ENCODE measurements around the gene ARID4A. TPM values are rescaled to one million over a fixed set of nuclear protein-coding genes. Genes with fewer than 3 reads are reported as not detected.

ARID4A gene
- total and polyA plus RNA-seq, 9 of the 15 experiments (the other 6 are each of a cell fraction or from before 2014, with no cell fraction given) = 2.4 to 11.5 (median 8.7) TPM

DNA sequence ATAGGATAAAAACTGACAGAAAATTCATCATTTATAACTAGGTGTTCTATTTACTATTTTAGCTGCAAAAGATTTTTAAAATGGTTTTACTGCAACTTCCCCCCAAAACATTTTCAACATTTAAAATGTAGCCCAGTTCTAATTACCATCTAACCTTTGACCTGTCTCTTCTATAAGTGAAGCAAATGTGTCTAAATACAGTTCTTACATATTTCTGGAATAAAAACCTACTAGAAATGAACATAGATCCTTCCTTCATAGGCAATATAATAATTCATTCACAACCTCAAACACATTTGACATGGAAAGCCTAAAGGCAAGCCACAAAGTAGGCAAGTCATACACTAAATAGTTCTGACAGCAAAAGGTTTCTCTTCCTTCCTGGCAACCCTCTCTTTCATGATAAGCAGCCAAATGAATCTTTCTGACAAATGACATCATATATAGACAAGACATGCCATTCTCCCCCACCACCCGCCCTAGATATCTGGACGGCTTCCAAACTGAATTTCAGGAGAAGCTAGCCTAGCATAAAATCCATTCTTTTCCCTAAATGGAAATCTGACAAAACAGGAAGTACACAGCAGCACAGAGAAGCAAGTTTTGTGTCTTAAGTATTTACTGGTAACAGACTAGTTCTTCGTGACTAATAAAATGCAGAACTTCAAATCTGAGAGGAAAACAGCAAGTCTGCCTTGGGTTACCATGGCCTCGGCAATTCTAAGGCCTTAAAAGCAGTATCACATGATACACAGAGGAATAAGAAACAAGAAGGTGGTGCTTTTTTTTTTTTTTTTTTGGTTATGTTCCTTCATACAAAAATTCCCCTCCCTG lies 17.2 kb upstream of the ARID4A start (continued):
- TF ChIP-seq, protein P1, sequence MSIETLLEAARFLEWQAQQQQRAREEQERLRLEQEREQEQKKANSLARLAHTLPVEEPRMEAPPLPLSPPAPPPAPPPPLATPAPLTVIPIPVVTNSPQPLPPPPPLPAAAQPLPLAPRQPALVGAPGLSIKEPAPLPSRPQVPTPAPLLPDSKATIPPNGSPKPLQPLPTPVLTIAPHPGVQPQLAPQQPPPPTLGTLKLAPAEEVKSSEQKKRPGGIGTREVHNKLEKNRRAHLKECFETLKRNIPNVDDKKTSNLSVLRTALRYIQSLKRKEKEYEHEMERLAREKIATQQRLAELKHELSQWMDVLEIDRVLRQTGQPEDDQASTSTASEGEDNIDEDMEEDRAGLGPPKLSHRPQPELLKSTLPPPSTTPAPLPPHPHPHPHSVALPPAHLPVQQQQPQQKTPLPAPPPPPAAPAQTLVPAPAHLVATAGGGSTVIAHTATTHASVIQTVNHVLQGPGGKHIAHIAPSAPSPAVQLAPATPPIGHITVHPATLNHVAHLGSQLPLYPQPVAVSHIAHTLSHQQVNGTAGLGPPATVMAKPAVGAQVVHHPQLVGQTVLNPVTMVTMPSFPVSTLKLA (conservative IDR thresholded peaks at IDR 0.05) = peak in 1 of 2 experiments; percentile 50; a peak in 1 of 4 replicates
- TF ChIP-seq NR2C1 (IDR thresholded peaks at IDR 0.05) = peak; percentile 61
- peak; percentile 66 for TF ChIP-seq NR2C1 (tag; IDR thresholded peaks at IDR 0.05)
- TF ChIP-seq FOXJ2 (tag; IDR thresholded peaks at IDR 0.05) = peak; percentile 76
- no peak for TF ChIP-seq NONO (IDR thresholded peaks at IDR 0.05; ENCODE audit: low read depth in 2 of 2, low read length in 1 of 2)
- no peak for TF ChIP-seq MEF2D (tag; conservative IDR thresholded peaks at IDR 0.05; ENCODE audit: low read depth)
- TF ChIP-seq NFIC (IDR thresholded peaks at IDR 0.05) = peak; percentile 94
- no peak for TF ChIP-seq KLF16 (IDR thresholded peaks at IDR 0.05)
- TF ChIP-seq LEF1 (IDR thresholded peaks at IDR 0.05) = peak; percentile 51
- TF ChIP-seq JUN (IDR thresholded peaks at IDR 0.05; ENCODE audit: borderline replicate concordance, low read depth, low read length) = 0 out of 2 replicates have a peak, but pooled peaks have one; percentile 57
- no peak for TF ChIP-seq JUN (CRISPR knock-in tag; IDR thresholded peaks at IDR 0.05; ENCODE audit: borderline replicate concordance)
- peak; percentile 54; the same call in 1 of the 2 replicates for TF ChIP-seq TEAD4 (IDR thresholded peaks at IDR 0.05; ENCODE audit: low read length)
- TF ChIP-seq TEAD4 (CRISPR knock-in tag; IDR thresholded peaks at IDR 0.05; ENCODE audit: borderline replicate concordance) = no peak
- no peak for TF ChIP-seq SMC3 (conservative IDR thresholded peaks at IDR 0.05; ENCODE audit: insufficient read depth, low read depth, low read length)
- TF ChIP-seq ARID1B (IDR thresholded peaks at IDR 0.05) = peak; percentile 78
- TF ChIP-seq ZNF766 (CRISPR knock-in tag; conservative IDR thresholded peaks at IDR 0.05) = peak; percentile 88
- no peak for TF ChIP-seq CHD4 (IDR thresholded peaks at IDR 0.05; ENCODE audit: insufficient read depth, insufficient replicate concordance, low read depth, low read length, poor library complexity, severe bottlenecking)
- peak; percentile 42 for TF ChIP-seq TAF9B (IDR thresholded peaks at IDR 0.05; ENCODE audit: partially characterized antibody)
- TF ChIP-seq MEIS2 (IDR thresholded peaks at IDR 0.05; ENCODE audit: partially characterized antibody) = peak; percentile 98
- peak in 1 of 2 experiments; percentile 18; a peak in 1 of 4 replicates for TF ChIP-seq FOXK2 (conservative IDR thresholded peaks at IDR 0.05 in 1 of 2, IDR thresholded peaks at IDR 0.05 in 1 of 2; ENCODE audit: low read depth in 2 of 2)
- TF ChIP-seq ZNF584 (CRISPR knock-in tag; IDR thresholded peaks at IDR 0.05; ENCODE audit: low read depth) = peak; percentile 71
- peak; percentile 63 for TF ChIP-seq CREB1 (IDR thresholded peaks at IDR 0.05)
- no peak for TF ChIP-seq CREB1 (CRISPR knock-in tag; IDR thresholded peaks at IDR 0.05)
- TF ChIP-seq, protein P2, sequence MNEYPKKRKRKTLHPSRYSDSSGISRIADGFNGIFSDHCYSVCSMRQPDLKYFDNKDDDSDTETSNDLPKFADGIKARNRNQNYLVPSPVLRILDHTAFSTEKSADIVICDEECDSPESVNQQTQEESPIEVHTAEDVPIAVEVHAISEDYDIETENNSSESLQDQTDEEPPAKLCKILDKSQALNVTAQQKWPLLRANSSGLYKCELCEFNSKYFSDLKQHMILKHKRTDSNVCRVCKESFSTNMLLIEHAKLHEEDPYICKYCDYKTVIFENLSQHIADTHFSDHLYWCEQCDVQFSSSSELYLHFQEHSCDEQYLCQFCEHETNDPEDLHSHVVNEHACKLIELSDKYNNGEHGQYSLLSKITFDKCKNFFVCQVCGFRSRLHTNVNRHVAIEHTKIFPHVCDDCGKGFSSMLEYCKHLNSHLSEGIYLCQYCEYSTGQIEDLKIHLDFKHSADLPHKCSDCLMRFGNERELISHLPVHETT (CRISPR knock-in tag; conservative IDR thresholded peaks at IDR 0.05 in 1 of 2, IDR thresholded peaks at IDR 0.05 in 1 of 2) = peak in 1 of 2 experiments; percentile 36; a peak in 1 of 4 replicates
- TF ChIP-seq HDAC1 (IDR thresholded peaks at IDR 0.05) = 0 out of 4 replicates have a peak, but pooled peaks of 1 of the 2 experiments have one; percentile 33
- TF ChIP-seq CREM (IDR thresholded peaks at IDR 0.05; ENCODE audit: low read depth) = peak; percentile 80
